ENCODE data around the gene NRP1.

DNA sequence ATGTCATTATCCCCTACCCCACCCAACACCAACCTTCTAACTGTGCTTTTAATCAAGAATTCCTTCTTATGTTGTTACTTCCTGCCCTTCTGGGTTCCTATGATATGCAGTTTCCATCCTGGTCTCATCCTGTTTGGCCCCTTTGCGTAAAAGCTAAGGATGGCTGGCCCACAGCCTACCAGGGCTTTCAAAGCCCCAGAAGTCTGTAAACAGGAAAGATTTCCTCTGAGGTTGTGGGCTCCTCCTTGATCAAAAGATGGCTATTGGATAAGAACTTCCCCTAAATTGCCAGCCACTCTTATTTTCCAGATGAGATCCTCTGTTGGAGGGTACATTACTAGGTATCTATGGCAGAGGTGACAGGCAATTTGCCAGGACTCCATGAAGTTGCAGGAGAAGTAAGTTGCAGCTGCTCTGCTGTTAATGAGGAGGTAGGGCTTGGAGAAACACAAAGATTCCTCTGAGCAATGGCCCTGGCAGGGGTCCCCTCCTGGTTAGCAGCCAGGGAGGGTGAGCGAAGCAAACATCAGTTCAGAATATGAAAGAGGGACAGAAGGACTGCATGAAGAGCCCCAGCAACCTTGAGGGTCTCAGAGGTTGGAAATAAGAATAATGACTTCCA lies 32.1 kb downstream of the NRP1 start:
- TF ChIP-seq, protein P1, sequence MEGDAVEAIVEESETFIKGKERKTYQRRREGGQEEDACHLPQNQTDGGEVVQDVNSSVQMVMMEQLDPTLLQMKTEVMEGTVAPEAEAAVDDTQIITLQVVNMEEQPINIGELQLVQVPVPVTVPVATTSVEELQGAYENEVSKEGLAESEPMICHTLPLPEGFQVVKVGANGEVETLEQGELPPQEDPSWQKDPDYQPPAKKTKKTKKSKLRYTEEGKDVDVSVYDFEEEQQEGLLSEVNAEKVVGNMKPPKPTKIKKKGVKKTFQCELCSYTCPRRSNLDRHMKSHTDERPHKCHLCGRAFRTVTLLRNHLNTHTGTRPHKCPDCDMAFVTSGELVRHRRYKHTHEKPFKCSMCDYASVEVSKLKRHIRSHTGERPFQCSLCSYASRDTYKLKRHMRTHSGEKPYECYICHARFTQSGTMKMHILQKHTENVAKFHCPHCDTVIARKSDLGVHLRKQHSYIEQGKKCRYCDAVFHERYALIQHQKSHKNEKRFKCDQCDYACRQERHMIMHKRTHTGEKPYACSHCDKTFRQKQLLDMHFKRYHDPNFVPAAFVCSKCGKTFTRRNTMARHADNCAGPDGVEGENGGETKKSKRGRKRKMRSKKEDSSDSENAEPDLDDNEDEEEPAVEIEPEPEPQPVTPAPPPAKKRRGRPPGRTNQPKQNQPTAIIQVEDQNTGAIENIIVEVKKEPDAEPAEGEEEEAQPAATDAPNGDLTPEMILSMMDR (conservative IDR thresholded peaks at IDR 0.05 in 1 of 2, IDR thresholded peaks at IDR 0.05 in 1 of 2; ENCODE audit: extremely low read depth in 1 of 2, insufficient read depth in 1 of 2, low read depth in 1 of 2, low read length in 2 of 2) = no peak
- TF ChIP-seq EZH2 (IDR thresholded peaks at IDR 0.05; ENCODE audit: borderline replicate concordance, low read length) = no peak

All from mammary epithelial cell (primary cell).